A549 (cell line): ENCODE measurements around the gene HMX1. TPM values are rescaled to one million over a fixed set of nuclear protein-coding genes. Genes with fewer than 3 reads are reported as not detected.

Source experiments
- ATAC-seq, 2 experiments: fragments of 200-7000 bp in 1 of 2; fragments of >200 bp in 1 of 2; cut with Nextera tagmentation in 1 of 2; cut with Tn5 transposase in 1 of 2; 3 replicates each; pipeline versions ENCODE4 v1.8.0 to v1.9.1; 2018 to 2020; ENCODE audit warnings: mild to moderate bottlenecking in 1 of 2, moderate library complexity in 1 of 2
- CTCF ChIA-PET: fragments of 300-600 bp; sonication (Branson Sonifier 250); formaldehyde crosslinking; extraction: SDS; loops from one replicate; lab custom pipeline; 2021; ENCODE audit warnings: antibody characterized with exemption, inconsistent platforms; lab: Yijun Ruan, JAX
- POLR2A ChIA-PET: fragments of 350-600 bp; formaldehyde crosslinking; extraction: SDS; loops from one replicate; lab custom pipeline; 2021; ENCODE audit warnings: antibody characterized with exemption, inconsistent platforms; lab: Yijun Ruan, JAX
- DNase-seq, 2 experiments: peaks; one replicate each; pipeline versions ENCODE4 v3.0.0 to v3.0.0-alpha.2; 2011 to 2016; ENCODE audit warnings: low read depth in 1 of 2, low spot score in 1 of 2
- FAIRE-seq: peaks from 2 replicates; lab custom pipeline; 2011; peaks lifted over from hg19 to GRCh38; lab: Jason Lieb, UNC
- H3K27ac ChIP-seq, 2 experiments: fragments of >200 bp; sonication (Bioruptor Twin); formaldehyde crosslinking; 3 replicates each; pipeline ENCODE4 v1.5.1; 2016 to 2017
- H3K4me1 ChIP-seq: fragments of >200 bp; sonication (Bioruptor Twin); formaldehyde crosslinking; 3 replicates; pipeline ENCODE4 v1.6.1; 2016
- H3K4me2 ChIP-seq: fragments of >200 bp; sonication (Bioruptor Twin); formaldehyde crosslinking; 3 replicates; pipeline ENCODE4 v1.6.1; 2016
- H3K4me3 ChIP-seq: fragments of >200 bp; sonication (Bioruptor Twin); formaldehyde crosslinking; 3 replicates; pipeline ENCODE4 v1.5.1; 2016
- H3K9me3 ChIP-seq: fragments of >200 bp; sonication (Bioruptor Twin); formaldehyde crosslinking; 3 replicates; pipeline ENCODE4 v1.6.1; 2016
- ATOH8 ChIP-seq: fragments of 250-450 bp; sonication (Bioruptor Pico); IDR thresholded peaks from 2 replicates; pipeline ENCODE4 v1.5.0; 2020; ENCODE audit warnings: low read depth, mild to moderate bottlenecking, moderate library complexity
- CBX2 ChIP-seq: fragments of 200-600 bp; sonication (generic); IDR thresholded peaks from 2 replicates; pipeline ENCODE4 v1.6.1; 2016; ENCODE audit warnings: low read depth, mild to moderate bottlenecking, borderline replicate concordance
- CBX8 ChIP-seq: fragments of 200-600 bp; sonication (generic); IDR thresholded peaks from 2 replicates; pipeline ENCODE4 v1.6.1; 2016
- CHD4 ChIP-seq: fragments of 200-600 bp; sonication (generic); IDR thresholded peaks from 2 replicates; pipeline ENCODE4 v1.6.1; 2016; ENCODE audit warnings: antibody characterized with exemption, mild to moderate bottlenecking, borderline replicate concordance
- EHMT2 ChIP-seq: fragments of 200-600 bp; sonication (generic); IDR thresholded peaks from 2 replicates; pipeline ENCODE4 v1.6.1; 2016; ENCODE audit warnings: antibody characterized with exemption, low read depth, mild to moderate bottlenecking, moderate library complexity
- ELK1 ChIP-seq: fragments of 150-350 bp; IDR thresholded peaks from 2 replicates; pipeline ENCODE4 v1.6.1; 2014; ENCODE audit warnings: low read depth, mild to moderate bottlenecking, low read length
- EP300 ChIP-seq, 2 experiments: fragments of >200 bp; sonication (Bioruptor Twin); formaldehyde crosslinking; IDR thresholded peaks; 2 replicates in 1 of 2; 3 replicates in 1 of 2; pipeline ENCODE4 v1.6.1; 2016 to 2017
- FOSB ChIP-seq: fragments of 250-450 bp; sonication (Bioruptor Pico); IDR thresholded peaks from 2 replicates; pipeline ENCODE4 v1.5.0; 2020; ENCODE audit warnings: mild to moderate bottlenecking, moderate library complexity
- FOSL2 ChIP-seq, 2 experiments: fragments of 450-650 bp in 1 of 2; fragments of >200 bp in 1 of 2; sonication (Bioruptor Twin) in 1 of 2; formaldehyde crosslinking; IDR thresholded peaks; 2 replicates each; pipeline versions ENCODE4 v1.5.0 to v1.6.1; 2016 to 2020; ENCODE audit warnings: mild to moderate bottlenecking in 1 of 2, moderate library complexity in 1 of 2
- HES2 ChIP-seq: fragments of >200 bp; sonication (Bioruptor Twin); formaldehyde crosslinking; IDR thresholded peaks from 2 replicates; pipeline ENCODE4 v1.6.1; 2016
- JUN ChIP-seq, 2 experiments: fragments of >200 bp; sonication (Bioruptor Twin); formaldehyde crosslinking; IDR thresholded peaks; 2 replicates in 1 of 2; 3 replicates in 1 of 2; pipeline ENCODE4 v1.6.1; 2016 to 2017
- KDM1A ChIP-seq: fragments of 200-600 bp; sonication (generic); IDR thresholded peaks from 2 replicates; pipeline ENCODE4 v1.6.1; 2016; ENCODE audit warnings: low read depth, mild to moderate bottlenecking
- MAZ ChIP-seq: fragments of 150-350 bp; IDR thresholded peaks from 2 replicates; pipeline ENCODE4 v1.6.1; 2014; ENCODE audit warnings: antibody characterized with exemption, low read depth, low read length, borderline replicate concordance
- NPAS2 ChIP-seq: fragments of 250-450 bp; sonication (Bioruptor Pico); IDR thresholded peaks from 2 replicates; pipeline ENCODE4 v1.8.0; 2022; ENCODE audit warnings: mild to moderate bottlenecking, moderate library complexity, borderline replicate concordance
- POLR2A ChIP-seq: IDR thresholded peaks from 2 replicates; pipeline ENCODE4 v1.6.1; 2012; ENCODE audit warnings: mild to moderate bottlenecking, low read length
- POLR2AphosphoS2 ChIP-seq: conservative IDR thresholded peaks from 2 replicates; pipeline ENCODE4 v1.6.1; 2012; ENCODE audit warnings: low read length, improper control_type of control experiment, inconsistent platforms
- RARB ChIP-seq: fragments of 250-450 bp; sonication (Bioruptor Pico); IDR thresholded peaks from 2 replicates; pipeline ENCODE4 v1.8.0; 2021; ENCODE audit warnings: mild to moderate bottlenecking, moderate library complexity
- RCOR1 ChIP-seq: fragments of 150-350 bp; IDR thresholded peaks from 2 replicates; pipeline ENCODE4 v1.6.1; 2014; ENCODE audit warnings: antibody characterized with exemption, low read length, low read depth
- RNF2 ChIP-seq: fragments of 200-600 bp; sonication (generic); IDR thresholded peaks from 2 replicates; pipeline ENCODE4 v1.6.1; 2016; ENCODE audit warnings: low read depth, mild to moderate bottlenecking, antibody characterized with exemption, moderate library complexity, borderline replicate concordance
- SMC3 ChIP-seq: fragments of >200 bp; sonication (Bioruptor Twin); formaldehyde crosslinking; IDR thresholded peaks from 3 replicates; pipeline ENCODE4 v1.6.1; 2018; ENCODE audit warnings: inconsistent platforms
- SREBF2 ChIP-seq: fragments of 450-650 bp; IDR thresholded peaks from 2 replicates; pipeline ENCODE4 v1.6.1; 2014; ENCODE audit warnings: mild to moderate bottlenecking, moderate library complexity
- TP53 ChIP-seq: fragments of 250-450 bp; sonication (Bioruptor Pico); IDR thresholded peaks from 2 replicates; pipeline ENCODE4 v1.5.0; 2021; ENCODE audit warnings: mild to moderate bottlenecking, moderate library complexity
- ZC3H11A ChIP-seq: fragments of 450-650 bp; IDR thresholded peaks from 2 replicates; pipeline ENCODE4 v1.6.1; 2014; ENCODE audit warnings: antibody characterized with exemption, mild to moderate bottlenecking
- ZNF302 ChIP-seq: fragments of 250-450 bp; sonication (Bioruptor Pico); IDR thresholded peaks from 2 replicates; pipeline ENCODE4 v1.9.0; 2021; ENCODE audit warnings: inconsistent platforms, mild to moderate bottlenecking, moderate library complexity
- WGBS: methylation state at CpG from one replicate; pipeline ENCODE4 v1.1.6; 2017; ENCODE audit errors: missing lambda C conversion rate; 5-methylcytosine and 5-hydroxymethylcytosine counted together
- polyA plus RNA-seq, 4 experiments: library from polyadenylated mRNA; depleted of rRNA in 3 of 4; stranded (reverse); fragments of >200 nt; fragmentation: RNase III in 1 of 4; extraction: RNeasy Plus Mini Kit Qiagen cat#74134 plus additional on column Dnase treatment in 1 of 4; gene quantifications; 2 replicates in 3 of 4; 3 replicates in 1 of 4; pipeline ENCODE4 v1.2.3, GENCODE V29; 2011 to 2017
- TF ChIP-seq, protein P1 (sequence below): IDR thresholded peaks from 2 replicates; pipeline ENCODE4 v1.6.1; 2012
- TF ChIP-seq, protein P2 (sequence below): fragments of 450-650 bp; IDR thresholded peaks from 2 replicates; pipeline ENCODE4 v1.6.1; 2014; ENCODE audit warnings: antibody characterized with exemption

Gene HMX1
- polyA plus RNA-seq, 2 of the 4 experiments (the other 2 are of a cell fraction): 0.06 TPM; not detected in 1

DNA sequence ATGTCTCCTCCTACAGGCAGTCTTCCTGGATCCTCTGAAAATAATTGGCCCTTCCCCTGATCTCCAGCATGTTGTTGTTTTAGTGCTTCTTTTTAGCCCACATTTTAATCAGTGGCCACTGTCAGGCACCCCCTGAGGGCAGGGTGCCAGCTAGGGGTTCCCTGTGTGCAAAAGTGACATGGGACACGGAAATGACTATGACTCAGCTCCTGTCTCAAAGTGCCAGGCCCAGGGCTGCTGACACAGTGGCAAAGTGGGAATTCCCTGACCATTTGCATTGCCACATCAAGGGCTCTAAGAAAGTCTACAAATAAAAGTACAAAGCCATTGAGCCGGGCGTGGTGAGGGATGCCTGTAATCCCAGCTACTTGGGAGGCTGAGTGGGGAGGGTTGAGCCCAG lies 24.8 kb downstream of the HMX1 start:
- TF ChIP-seq CHD4 (no peak), POLR2A (no peak), RARB (CRISPR knock-in tag) (no peak), MAZ (no peak), HES2 (no peak), POLR2AphosphoS2 (no peak), FOSB (CRISPR knock-in tag) (no peak), EP300 (IDR thresholded peaks at IDR 0.05) (no peak), TP53 (CRISPR knock-in tag) (no peak), ZC3H11A (no peak), CBX8 (no peak), EHMT2 (no peak), SMC3 (no peak), RCOR1 (no peak), CBX2 (no peak), ZNF302 (CRISPR knock-in tag) (no peak), FOSL2 (IDR thresholded peaks at IDR 0.05) (no peak), FOSL2 (CRISPR knock-in tag; IDR thresholded peaks at IDR 0.05) (no peak)
- TF ChIP-seq, protein P1, sequence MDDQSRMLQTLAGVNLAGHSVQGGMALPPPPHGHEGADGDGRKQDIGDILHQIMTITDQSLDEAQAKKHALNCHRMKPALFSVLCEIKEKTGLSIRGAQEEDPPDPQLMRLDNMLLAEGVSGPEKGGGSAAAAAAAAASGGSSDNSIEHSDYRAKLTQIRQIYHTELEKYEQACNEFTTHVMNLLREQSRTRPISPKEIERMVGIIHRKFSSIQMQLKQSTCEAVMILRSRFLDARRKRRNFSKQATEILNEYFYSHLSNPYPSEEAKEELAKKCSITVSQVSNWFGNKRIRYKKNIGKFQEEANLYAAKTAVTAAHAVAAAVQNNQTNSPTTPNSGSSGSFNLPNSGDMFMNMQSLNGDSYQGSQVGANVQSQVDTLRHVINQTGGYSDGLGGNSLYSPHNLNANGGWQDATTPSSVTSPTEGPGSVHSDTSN: no peak
- TF ChIP-seq, protein P2, sequence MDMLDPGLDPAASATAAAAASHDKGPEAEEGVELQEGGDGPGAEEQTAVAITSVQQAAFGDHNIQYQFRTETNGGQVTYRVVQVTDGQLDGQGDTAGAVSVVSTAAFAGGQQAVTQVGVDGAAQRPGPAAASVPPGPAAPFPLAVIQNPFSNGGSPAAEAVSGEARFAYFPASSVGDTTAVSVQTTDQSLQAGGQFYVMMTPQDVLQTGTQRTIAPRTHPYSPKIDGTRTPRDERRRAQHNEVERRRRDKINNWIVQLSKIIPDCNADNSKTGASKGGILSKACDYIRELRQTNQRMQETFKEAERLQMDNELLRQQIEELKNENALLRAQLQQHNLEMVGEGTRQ: no peak
- WGBS: 17% methylated on average over 3 of the region's 3 CpGs
- Histone ChIP-seq H3K4me2 (no peak overlapping the region), H3K4me1 (no peaks in the 10 kb centered on the region), H3K27ac (no peak overlapping the region), H3K9me3 (0 out of 3 replicates have a peak, but pooled peaks cover 6% of the 10 kb centered on the region), H3K4me3 (no peak overlapping the region)
- ChIA-PET POLR2A (no interaction called here), CTCF (no interaction called here)
- DNase-seq (no peak), ATAC-seq (no peak), FAIRE-seq (no peak)

DNA sequence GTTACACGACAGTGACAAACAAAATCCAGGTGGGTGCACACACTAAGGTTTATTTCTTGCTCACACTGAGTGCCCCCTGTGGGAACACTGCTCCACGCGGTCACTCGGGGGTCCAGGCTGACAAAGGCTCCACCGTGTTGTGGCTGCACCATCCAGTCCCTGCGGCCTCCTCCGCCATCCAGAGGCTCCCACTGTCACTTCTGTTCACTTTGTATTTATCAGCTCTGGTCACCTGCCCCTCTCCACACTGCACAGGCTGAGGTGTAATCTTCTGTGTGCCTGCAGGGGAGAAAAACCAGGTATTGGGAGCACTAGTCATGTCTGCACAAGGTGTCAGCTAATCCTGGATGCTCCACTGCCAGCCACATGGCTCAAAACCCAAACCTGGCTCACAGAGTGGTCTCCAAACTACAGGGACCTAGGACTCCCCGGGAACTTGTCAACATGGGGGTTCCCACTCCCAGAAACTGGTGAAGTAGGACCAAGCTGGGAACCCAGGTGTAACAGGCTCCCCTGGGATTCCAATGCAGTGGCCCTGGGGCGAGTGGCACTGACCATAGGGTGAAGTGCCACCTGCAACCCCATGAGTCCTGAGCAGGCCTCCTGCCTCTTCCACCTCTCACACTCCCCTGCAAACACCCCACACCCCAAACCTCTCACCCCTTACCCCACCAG lies 25.5 kb downstream of the HMX1 start:
- POLR2A ChIA-PET: no interaction called here
- no peak for DNase-seq
- Histone ChIP-seq H3K4me2 (no peak overlapping the region), H3K27ac (no peak overlapping the region), H3K9me3 (0 out of 3 replicates have a peak, but pooled peaks cover 6% of the 10 kb centered on the region), H3K4me3 (no peak overlapping the region), H3K4me1 (no peaks in the 10 kb centered on the region)
- FAIRE-seq: no peak
- ATAC-seq: no peak
- no peak for TF ChIP-seq POLR2A
- TF ChIP-seq ELK1: no peak
- no peak for TF ChIP-seq CBX2
- no peak for TF ChIP-seq RNF2
- TF ChIP-seq NPAS2 (CRISPR knock-in tag): no peak
- no peak for TF ChIP-seq ZC3H11A
- TF ChIP-seq ATOH8 (CRISPR knock-in tag): no peak
- no peak for TF ChIP-seq SREBF2
- TF ChIP-seq KDM1A: no peak
- no peak for TF ChIP-seq JUN (IDR thresholded peaks at IDR 0.05)
- CTCF ChIA-PET: no interaction called here
- WGBS: 20% methylated on average over 7 of the region's 9 CpGs
